HG02759 (cell line): Measurements from ENCODE around the gene ZCCHC14.

Experiments
- ATAC-seq: cut with Tn5 transposase; IDR thresholded peaks from one replicate; pipeline ENCODE4 v1.9.1; 2021; ENCODE audit warnings: mild to moderate bottlenecking, moderate library complexity; ENCODE audit not compliant: unreplicated experiment

Gene ZCCHC14

GRCh38 chr16:87436225-87437172 lies 56.3 kb downstream of the ZCCHC14 start:
- no peak for ATAC-seq

DNA sequence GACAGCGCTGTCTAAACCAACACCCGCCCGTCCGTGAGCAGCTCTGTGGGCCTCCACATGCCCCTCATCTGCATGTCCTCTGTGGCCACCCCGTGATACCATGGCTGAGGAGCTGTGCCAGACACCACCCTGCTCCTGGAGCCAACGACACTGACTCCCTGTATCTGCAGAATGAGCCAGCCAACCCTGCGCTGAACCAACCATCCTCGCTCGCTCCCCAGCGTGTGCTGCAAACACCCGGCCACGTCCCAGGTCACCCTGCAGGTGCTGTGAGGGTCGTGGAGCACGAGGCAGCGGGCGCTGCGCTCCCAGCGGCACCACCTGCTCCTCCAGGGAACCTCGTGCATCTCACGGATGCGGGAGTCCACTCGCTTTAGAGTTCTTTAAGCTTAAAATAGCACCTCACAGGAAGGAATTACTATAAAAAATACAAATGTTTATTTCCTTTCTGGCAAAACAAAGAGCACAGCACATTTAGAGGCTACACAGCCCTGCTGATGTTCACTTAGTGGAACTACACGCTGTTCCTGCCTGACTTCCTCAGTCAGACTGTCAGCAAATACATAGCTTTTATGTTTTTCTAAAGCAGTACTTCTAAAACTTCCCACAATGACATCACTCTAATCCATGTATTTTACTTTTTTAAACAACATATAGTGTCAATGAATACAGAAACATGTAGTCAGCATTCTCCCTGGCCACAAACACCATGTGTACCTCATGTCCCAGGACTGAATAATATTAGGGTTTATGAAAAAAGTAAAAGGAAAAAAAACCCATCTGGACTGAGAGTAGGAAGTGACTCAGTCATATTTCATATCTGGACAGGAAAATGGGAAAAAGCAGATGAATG lies 57.2 kb downstream of the ZCCHC14 start:
- ATAC-seq = no peak

GRCh38 chr16:87434146-87434667 lies 58.6 kb downstream of the ZCCHC14 start:
- no peak for ATAC-seq

DNA sequence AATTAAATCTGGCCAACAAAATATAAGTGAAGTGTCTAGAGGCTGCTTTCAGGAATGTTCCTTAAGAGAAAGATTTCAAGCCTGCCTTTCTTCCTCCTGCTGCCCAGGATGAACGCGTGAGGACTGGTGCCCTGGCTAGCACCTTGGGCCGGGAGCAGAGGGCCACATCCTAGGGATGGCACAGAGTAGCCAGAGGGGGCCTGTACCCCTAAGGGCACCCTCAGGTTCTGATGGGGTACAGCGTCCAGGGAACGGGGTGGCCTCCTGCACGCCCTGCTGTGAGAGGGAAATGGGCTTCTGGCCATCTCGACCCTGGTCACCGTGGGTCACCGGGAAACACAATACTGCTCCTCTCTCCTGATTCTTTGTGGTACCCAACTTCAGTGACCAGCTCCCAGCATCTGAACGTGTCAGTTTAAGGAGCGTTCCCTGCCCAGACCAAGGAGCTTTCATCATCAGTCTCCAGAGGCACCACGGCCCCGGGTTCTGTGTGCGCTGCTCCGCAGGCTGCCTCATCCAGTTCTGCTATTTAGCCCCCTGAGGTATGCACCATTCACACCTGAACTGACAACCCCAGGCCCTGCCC lies 60.4 kb downstream of the ZCCHC14 start:
- ATAC-seq = no peak

DNA sequence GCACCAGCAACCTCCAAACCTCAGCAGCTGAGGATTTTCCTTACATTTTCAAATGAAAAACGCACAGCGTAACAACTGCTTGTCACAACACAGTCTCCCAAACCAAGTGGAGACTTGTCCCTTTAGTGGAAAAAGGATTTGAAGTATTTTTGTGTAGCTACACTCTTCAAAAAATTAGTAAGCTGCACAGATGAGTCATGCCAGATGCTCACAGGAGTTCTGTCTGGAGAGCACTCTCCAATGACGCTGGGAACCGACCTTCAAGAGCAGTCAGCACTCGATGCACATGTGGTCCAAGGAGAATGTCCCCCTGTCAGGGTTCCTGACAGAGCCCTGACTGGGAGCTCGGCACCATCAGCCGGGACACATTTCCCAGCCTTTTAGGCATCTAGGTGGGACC lies 60.9 kb downstream of the ZCCHC14 start:
- ATAC-seq = no peak

DNA sequence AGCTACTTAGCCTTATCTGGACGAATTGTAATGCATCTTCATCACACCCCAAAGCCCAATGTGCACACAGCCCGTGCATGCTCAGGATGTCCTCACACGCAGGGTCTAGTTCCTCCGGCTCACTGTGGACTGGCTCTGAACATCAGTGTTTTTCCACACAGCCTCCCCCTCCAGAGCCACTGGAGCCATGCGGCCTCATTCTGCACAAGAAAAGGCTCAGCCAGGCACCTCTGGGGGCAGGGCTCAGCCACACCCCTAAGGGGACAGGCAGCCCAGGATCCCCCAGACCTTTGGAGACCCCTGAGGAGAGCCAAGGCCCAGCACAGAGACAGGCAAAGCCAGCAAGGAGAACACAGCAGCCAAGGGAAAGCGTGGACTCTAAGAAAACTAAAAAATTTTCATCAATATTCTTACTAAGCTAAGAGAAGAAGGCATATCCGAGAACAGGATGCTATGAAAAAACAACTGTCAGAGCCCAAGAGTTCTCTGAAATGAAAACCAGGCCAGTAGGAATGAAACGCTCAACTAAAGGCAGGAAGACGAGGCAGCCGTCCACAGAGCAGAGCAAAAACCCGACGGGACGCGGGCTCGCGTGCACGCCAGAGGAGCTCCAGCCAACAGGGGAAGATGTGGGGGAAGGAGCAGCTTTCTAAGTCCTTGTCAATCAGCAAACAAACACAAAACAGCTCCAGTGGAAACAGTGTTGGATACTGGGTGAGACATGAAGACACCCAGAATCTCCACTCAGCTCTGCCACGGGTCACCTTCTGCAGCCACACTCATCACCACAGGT lies 66.2 kb downstream of the ZCCHC14 start:
- no peak for ATAC-seq

DNA sequence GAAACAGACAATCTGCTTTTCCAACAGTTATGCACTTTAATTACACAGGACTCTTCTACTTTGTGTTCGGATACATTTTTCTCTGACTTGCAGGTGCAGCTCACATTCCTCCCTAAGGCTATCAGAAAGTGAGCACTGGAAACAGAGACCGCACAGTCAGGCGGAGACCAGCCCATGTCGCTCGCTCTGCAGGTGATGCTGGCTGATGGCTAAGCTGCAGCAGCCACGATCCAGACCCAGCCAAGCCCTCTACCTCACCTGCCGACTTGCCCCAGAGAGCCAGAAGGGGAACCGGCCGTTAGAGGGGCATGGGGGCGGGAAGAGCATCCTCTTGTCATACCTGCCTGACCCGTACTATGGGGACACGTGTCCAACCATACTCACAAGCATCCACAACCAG lies 66.9 kb downstream of the ZCCHC14 start:
- no peak for ATAC-seq

DNA sequence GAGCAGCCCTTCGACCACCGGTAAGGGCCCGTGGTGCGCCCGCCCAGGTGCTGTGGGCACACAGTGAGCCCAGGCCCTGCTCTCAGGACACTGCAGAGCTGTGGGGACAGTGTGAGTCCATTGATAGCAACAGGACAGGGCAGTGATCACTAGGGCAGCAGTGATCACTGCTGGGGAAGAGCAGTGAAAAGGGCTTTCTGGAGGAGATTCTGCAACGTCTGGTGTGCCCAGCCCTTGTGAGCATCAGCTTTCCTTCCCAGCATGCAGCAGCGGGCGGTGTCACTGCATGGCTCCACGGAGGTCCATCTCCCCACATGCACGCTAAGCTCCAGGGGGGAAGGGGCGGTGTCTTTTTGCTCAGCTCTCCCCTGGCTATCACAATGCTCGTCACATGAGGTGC lies 68.6 kb downstream of the ZCCHC14 start:
- no peak for ATAC-seq

GRCh38 chr16:87423429-87423828 lies 69.4 kb downstream of the ZCCHC14 start:
- ATAC-seq = no peak

DNA sequence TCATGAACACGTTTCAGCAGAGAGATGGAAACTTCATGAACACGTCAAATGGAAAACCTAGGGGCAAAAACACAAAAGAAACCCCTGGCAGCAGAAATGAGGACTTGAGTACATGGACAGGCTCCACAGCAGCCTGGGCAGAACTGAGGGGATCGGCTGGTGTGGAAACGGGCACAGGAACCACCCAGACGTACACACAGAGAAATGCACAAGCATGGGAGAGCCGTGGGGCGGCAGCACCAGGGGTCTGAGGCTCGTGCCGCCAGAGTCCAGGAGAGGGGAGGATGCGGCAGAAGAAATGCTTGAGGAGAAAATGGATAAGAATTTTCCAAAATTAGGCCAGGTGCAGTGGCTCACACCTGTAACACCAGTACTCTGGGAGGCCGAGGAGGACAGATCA lies 70.7 kb downstream of the ZCCHC14 start:
- ATAC-seq = no peak

DNA sequence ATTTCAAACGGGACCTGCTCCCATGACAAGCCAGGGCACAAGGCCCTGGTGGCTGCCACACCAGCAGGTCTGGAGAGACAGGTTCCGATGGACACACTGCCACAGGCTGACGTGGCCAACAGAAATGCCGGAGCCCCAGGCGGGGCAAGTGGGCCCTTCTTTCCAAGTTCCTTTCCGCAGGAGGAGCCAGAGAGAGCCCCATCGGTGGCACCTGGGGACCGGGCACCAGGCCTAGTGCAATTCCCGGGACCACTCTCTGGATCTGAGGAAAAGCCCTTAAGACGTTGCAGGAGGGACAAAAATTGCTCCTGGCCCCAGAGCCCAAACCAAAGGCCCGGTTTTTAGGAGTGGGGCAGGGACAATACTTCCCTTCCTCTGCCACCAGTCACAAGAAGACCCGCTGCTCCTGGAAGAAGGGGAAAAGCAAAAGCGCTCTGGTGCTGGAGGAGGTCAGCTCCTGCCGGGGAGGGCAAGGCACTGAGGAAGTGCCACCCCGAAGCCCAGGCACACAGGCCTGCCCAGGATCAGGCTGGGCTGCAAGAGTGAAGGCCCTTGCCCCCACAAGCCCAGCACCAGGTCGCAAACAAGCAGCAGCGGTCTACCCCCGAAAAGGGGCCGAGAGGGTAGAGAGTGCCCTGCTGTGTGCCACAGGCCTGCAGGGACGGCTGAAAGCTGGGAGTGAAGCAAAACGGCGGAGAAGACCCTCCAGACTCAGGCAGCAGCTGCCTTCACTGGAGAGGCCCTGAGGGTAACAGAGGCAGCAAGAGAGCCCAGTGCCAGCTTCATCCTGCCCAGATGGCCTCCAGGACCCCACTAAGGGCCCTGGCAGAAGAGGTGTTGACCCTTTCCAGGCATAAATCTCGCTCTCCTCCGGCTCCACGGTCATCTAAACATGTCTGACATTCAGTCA lies 71.6 kb downstream of the ZCCHC14 start:
- no peak for ATAC-seq

DNA sequence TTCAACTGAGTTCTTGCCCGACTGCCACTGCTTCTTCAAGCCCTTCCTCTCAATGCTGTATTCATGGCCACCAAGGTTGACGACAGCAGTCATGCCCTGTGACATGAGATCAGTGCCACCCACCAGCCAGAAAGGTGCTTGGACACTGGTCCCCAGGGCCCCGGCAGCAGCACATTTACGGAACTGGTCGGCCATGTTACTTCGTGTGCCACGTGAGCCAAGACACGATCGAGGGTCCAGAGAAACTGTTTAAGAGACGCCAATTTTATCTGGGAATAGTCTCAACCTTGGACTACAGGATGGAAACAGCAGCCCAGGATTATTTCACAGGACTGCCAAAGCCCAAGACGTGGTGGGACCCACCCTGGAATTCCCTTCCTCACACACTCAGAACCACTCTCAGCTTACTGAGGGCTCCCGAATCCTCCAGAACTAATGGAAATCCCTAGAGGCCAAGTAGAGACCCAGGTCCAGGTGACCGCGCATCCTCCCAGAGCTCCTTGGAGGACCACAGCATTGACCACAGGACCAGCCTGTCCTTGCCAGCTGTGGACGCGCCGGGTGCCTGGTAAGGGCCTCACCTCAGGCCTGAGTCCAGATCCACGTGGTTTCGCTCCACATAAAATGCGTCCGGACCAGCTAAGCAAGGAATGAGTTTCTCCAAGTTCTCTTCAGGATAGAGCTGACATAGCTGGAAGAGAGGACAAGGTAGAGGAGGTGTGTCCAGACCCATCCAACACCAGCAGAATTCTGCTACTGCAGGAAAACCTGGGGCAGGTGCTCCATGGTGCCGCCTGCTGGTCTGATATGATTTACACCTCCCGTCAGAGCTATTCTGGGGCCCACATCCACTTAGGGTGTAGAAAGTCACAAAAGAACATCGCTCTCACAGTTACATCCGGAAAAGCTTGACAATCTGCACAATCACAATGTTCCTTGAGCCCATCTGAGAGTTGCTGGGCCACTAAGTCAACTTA lies 72.5 kb downstream of the ZCCHC14 start:
- no peak for ATAC-seq

- no peak for ATAC-seq
Observed at GRCh38 chr16:87418644-87419043, 74.2 kb downstream of the ZCCHC14 start.

- no peak for ATAC-seq
Observed at GRCh38 chr16:87418216-87418615, 74.6 kb downstream of the ZCCHC14 start.

- ATAC-seq = no peak
Observed at GRCh38 chr16:87417528-87417910, 75.3 kb downstream of the ZCCHC14 start.

GRCh38 chr16:87416826-87417527 lies 75.8 kb downstream of the ZCCHC14 start:
- no peak for ATAC-seq

DNA sequence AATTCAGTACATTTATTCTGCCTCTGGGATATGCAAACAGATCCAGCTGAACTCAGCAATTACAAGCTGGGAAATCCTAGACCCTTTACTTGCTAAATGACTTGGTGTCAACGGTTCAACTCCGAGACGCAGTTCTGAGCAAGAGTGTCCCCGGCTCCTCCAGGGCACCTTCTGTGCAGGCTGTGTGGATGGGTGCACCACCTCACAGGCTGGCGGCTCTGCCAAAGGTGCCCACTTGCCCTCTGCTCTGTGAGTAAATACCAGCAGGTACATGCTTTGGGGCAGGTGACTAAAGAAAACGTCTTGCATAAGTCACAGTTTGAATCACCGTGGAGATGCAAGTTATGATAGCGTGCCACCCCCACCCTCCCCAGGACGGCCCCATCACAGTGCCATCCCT lies 77.4 kb downstream of the ZCCHC14 start:
- ATAC-seq = no peak

GRCh38 chr16:87414251-87414680 lies 78.6 kb downstream of the ZCCHC14 start:
- peak; percentile 44 for ATAC-seq
